EH (cell line): Measurements from ENCODE around the gene TMEM187.
A peak's percentile ranks its signal among the peaks of the same experiment; 100 is the strongest.

Experiments used
- DNase-seq: peaks from one replicate; pipeline ENCODE4 v3.0.0-alpha.2; 2015; ENCODE audit warnings: low read depth

The TMEM187 gene, protein sequence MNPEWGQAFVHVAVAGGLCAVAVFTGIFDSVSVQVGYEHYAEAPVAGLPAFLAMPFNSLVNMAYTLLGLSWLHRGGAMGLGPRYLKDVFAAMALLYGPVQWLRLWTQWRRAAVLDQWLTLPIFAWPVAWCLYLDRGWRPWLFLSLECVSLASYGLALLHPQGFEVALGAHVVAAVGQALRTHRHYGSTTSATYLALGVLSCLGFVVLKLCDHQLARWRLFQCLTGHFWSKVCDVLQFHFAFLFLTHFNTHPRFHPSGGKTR

DNA sequence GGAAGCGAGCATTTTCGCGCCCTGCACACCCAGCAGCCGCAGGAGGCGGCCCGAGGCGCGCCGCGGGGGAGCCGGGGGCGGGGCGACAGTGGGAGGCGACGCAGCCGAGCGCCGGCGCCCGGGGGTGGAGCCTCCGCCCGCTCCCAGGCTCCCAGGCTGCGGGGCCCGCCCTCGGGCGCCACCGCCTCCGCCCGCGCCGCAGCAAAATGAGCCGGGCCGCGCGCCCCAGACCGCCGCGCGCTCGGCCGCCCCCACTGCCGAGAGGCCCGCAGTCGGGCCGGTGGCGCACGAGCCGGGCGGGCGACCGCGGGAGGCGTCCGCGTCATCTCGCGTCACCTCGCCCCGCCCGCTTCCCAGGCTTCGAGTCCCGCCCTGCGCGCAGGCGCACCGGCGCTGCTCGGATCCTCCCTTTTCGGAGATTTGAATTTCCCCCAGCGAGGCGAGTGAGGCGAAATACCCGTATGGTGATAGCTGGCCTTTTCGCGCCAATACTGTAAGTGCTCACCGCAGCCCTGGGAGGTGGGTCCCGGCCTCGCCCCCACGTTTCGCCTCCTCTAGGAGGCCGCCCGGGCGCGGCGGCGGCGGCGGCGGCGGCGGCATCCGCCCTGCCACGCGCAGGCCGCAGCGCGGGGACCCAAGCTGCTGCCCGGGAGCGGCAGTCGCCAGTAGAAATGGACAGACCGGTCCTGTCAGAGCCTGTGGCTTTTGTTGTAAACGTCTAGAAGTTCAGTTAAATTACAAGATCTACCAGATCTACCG, at the start of gene TMEM187:
TSS of gene TMEM187 (plus strand) at position 387 of the 759 bp plus-strand sequence. CDS start 9,309 bp downstream, outside the sequence.
- DNase-seq: peak; percentile 84

DNA sequence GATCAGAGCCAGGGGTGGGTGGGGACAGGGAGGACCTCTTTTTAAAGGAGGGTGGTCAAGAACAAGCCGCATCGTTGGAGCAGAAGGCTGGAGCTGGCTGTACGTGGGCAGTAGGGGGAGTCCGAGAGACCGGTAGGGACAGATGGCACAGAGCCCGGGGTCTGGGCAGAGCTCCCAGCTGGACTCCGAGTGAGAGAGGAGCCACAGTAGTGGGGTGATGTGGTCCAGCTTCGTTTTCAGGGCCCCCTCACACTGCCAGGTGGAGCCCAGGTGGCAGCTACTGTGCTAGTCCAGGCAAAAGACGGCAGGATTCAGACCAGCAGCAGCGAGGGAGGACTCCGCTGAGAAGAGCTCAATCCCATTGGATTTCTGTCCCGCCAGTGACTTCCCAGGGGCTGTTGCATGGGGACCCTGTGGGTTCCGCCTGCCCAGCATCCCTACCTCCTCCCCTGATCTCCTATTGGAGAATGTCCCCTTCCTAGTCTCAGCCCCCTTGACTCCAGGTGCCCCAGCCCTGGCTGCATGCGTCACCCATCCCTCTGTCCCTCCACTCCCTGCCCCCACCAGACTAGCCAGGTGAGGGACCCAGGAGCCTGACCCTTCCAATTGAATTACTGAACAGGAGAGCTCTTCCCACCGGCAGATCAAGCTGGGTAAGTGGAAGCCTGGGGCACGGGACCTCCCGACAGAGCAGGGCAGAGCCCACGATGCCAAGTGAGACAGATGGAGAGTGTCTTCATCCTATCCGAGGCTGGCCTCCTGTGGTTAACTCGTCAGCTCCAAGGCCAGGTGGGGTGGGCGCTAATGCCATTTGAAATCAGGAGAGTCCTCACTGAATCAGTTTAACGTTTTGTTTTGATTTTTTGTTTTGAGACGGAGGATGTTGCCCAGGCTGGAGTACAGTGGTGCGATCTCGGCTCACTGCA, 49.4 kb upstream of the TMEM187 start:
- peak; percentile 68 for DNase-seq

DNA sequence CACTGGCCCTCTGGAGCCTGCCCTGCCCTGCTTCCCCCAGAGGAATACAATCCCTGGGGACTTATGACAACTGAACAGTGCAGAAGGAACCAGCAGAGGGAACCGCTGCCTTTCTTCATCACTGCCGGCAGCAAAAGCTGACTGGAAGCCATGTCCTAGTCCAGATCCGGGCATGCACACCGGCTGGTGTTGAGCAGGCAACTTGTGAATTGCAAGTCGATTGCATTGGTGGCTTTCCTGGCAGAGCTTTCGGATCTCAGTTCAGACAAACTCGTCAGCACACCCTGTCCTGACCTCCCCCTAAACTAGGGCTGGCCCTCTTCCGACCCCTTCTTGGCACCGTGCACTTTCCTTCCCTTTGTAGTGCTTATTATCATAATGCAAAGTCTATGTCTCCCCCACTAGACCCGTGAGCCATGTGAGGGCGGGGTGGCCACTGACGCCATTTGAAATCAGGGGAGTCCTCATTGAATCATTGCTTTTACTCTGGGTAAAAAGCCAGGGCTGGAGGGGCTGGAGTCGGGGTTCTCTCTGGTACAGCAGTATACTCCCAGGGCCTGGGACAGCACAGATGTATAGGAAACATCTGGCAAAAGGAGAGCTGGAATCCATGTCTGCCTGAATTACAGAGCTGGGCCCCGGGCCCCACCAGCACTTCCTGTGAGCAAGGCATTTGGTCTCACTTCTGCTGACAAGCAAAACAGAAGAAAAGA, 48.2 kb upstream of the TMEM187 start:
- peak; percentile 64 for DNase-seq

GRCh38 chrX:153925387-153925738, 47.2 kb upstream of the TMEM187 start:
- no peak for DNase-seq

DNA sequence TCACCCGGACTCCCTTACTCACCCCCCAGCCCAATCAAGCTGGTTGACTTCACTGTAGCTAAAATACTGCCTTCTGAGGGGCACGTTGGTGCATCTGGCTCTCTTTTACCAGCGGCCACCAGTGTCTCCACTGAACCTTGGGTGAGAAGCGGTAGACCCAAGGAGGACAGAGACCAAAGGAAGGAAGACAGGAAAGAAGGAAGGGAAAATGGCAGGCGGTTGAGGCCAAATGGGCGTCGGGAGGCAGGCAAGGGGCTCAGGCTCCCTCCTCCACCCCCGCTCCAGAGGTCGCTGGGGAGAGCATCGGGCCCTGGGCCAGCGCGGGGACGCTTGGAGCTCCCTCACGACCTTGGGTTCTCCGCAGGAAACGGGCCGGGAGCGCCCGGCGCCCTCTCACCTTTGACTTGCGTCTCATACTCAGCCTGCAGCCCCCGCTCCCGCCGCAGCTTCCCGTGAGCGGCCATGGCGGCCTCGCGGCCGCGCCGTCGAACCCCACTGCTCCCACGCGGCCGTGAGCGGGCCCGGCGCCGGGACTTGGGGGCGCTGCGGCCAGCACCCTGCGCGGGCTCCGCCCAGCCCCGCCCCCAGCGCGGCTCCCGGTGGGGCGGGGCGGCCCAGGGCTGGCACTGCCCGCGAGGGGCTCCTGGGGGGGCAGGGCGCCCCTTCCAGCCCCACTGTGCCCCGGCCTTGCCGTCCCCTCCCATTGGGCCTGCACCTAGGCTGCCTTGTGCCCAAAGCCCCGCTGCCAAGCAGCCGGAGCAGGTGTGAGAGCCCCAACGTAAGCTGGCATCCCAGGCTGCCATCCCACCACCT, 46.6 kb upstream of the TMEM187 start, which contains the start of gene ARHGAP4:
TSS of gene ARHGAP4 (minus strand) at position 526 of the 813 bp plus-strand sequence. CDS start at position 464, 62 bp downstream.
- DNase-seq: no peak

GRCh38 chrX:153926552-153926857, 46.0 kb upstream of the TMEM187 start:
- DNase-seq: no peak

DNA sequence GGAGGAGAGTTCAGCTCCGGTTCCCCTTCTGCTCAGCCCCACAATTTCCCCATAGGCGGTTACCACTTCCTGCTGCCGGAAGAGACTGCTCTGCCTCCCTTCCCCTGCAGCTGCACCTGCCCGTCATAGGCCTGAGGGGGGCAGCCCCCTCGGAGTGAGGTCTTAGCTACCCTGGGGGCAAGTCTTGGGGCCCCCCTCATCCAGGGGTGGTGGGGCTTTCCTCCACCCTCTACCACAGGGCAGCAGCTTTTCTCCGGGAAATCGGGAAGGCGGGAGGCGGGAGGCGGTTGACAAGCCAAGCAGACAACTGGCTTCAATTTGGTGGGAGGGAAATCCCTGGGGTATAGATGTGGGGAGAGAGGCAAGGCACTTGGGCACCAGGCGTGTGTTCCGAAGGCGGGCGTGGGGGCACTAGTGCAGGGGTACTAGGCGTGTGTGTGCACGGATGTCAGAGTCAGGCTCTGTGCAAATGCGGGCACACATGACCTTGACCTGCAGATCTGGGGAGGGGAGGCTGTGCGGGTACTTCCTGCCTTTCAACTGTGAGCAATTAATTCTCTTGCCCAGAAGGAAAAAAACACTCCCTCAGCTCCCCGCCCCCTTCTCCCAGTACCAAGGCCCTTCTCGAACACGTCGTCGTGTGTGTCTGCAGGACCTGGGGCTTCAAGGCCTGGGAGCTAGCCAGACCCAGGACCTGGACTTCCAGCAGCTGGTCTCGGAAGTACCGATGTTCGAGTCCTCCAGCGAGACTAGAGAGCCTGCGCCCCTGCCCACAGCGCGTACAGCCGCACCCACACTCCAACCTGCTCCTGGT, 45.5 kb upstream of the TMEM187 start:
- DNase-seq: peak; percentile 54

GRCh38 chrX:153927672-153927921, 45.0 kb upstream of the TMEM187 start:
- DNase-seq: no peak

GRCh38 chrX:153927922-153928760, 44.4 kb upstream of the TMEM187 start:
- DNase-seq: peak; percentile 97

- DNase-seq: no peak
Measured at GRCh38 chrX:153928846-153929245, 43.7 kb upstream of the TMEM187 start.

GRCh38 chrX:153929576-153929975, 43.0 kb upstream of the TMEM187 start:
- no peak for DNase-seq

- no peak for DNase-seq
Measured at GRCh38 chrX:153930011-153930910, 42.3 kb upstream of the TMEM187 start.

DNA sequence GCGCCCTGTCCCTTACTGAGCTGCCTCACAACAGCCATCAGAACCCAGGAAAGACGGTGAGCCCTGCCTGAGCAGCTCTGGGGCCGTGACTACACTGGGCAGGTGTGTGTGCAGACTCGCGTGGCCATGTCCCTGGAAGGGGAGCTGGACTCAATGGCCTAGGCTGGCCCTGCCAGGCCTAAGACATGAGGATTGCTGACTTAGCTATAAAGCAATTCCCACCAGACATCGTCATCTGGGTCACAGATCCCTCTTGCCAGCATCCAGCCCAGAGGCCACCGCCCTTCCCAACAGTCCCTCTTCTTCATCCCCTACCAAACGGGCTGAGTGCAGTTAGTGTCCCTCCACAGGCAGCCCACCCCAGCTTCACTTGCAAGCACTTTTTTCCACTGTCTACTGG, 41.4 kb upstream of the TMEM187 start:
- no peak for DNase-seq

DNA sequence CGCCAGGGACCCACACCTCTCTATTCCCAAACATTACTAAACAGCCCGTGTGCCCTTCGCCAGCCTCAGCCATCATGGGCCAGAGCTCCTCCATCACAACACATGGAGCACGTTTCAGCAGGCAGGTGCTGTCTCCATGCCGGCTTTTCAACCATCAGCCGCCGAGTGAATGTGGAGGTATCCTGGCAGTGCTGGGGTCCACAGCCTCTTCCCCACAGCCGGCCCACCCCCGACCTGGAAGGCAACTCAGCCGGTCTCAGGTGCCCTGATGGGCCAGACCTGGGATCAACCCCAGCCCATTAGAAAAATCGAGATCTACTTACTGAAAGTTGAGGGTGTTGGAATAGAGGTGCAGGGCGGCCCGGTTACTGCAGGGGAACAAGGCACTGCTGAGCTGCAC, 40.8 kb upstream of the TMEM187 start:
- DNase-seq: no peak

GRCh38 chrX:153932220-153932915, 40.2 kb upstream of the TMEM187 start:
- no peak for DNase-seq

DNA sequence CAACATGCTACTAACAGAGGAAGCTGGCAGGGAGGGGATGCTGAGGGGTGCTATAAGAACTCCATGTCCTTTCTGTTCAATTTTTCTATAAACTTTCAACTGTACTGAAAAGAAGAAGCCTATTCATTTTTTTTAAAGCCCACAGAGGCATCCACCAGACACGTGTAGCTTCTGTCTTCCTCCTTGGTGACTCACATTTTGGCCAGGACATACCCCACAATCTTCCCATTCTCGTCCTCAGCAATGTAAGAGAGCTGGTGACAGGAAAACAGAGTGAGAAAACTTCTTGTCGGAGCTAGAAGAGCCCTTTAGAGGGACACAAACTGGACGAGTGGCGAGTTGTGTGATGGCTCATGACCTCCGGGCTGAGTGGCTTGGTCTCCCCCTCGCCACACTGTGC, 38.8 kb upstream of the TMEM187 start:
- peak; percentile 73 for DNase-seq

GRCh38 chrX:153934148-153934761, 38.3 kb upstream of the TMEM187 start:
- DNase-seq: no peak
